H54 (cell line): ENCODE results near the gene UBE2U.

Experiments used
- DNase-seq: peaks from one replicate; pipeline ENCODE4 v3.0.0; 2011; ENCODE audit warnings: low spot score, mixed read lengths; ENCODE audit not compliant: insufficient read length
- FAIRE-seq: peaks from 3 replicates; lab custom pipeline; 2011; peaks lifted over from hg19 to GRCh38; lab: Jason Lieb, UNC
- POLR2A ChIP-seq: IDR thresholded peaks from 2 replicates; pipeline ENCODE4 v1.6.1; 2011; ENCODE audit warnings: low read depth, mild to moderate bottlenecking, low read length

Gene UBE2U

GRCh38 chr1:64302971-64303370, 99.5 kb downstream of the UBE2U start:
- FAIRE-seq: peak; percentile 55
- no peak for TF ChIP-seq POLR2A
- no peak for DNase-seq

- FAIRE-seq: no peak
- TF ChIP-seq POLR2A: no peak
- DNase-seq: no peak
Observed at GRCh38 chr1:64304823-64305222, 101.4 kb downstream of the UBE2U start.

- DNase-seq (no peak), FAIRE-seq (no peak)
- TF ChIP-seq POLR2A: no peak
Observed at GRCh38 chr1:64308866-64309265, 105.4 kb downstream of the UBE2U start.

- FAIRE-seq: no peak
- no peak for DNase-seq
- no peak for TF ChIP-seq POLR2A
Observed at GRCh38 chr1:64309431-64309831, 106.0 kb downstream of the UBE2U start.

- no peak for DNase-seq
- TF ChIP-seq POLR2A: no peak
- FAIRE-seq: no peak
Observed at GRCh38 chr1:64310760-64311159, 107.3 kb downstream of the UBE2U start.

GRCh38 chr1:64312431-64312830, 109.0 kb downstream of the UBE2U start:
- no peak for TF ChIP-seq POLR2A
- DNase-seq (no peak), FAIRE-seq (no peak)

- FAIRE-seq: no peak
- TF ChIP-seq POLR2A: no peak
- no peak for DNase-seq
Observed at GRCh38 chr1:64315402-64315801, 112.0 kb downstream of the UBE2U start.
